Caco-2 (cell line): ENCODE results near the gene UBL7. TPM values are rescaled to one million over a fixed set of nuclear protein-coding genes. Genes with fewer than 3 reads are reported as not detected.

Source experiments
- BruUV-seq: library from RNA; stranded (reverse); fragments of 400-500 nt; replicated peaks from 2 replicates; lab custom pipeline; 2021; lab: Mats Ljungman, UMichigan
- CTCF ChIA-PET: fragments of 300-600 bp; sonication (Branson Sonifier 250); formaldehyde crosslinking; loops from one replicate; lab custom pipeline; 2022; ENCODE audit warnings: antibody characterized with exemption; lab: Charles Lee
- POLR2A ChIA-PET: fragments of 300-600 bp; sonication (Branson Sonifier 250); formaldehyde crosslinking; loops from one replicate; lab custom pipeline; 2022; ENCODE audit warnings: antibody characterized with exemption; lab: Charles Lee
- DNase-seq, 2 experiments: peaks; one replicate each; pipeline versions ENCODE4 v3.0.0 to v3.0.0-alpha.2; 2020 to 2022
- H3K27me3 ChIP-seq: replicated peaks from 2 replicates; pipeline ENCODE4 v1.6.0; 2011; ENCODE audit warnings: low read length; ENCODE audit not compliant: control insufficient read depth, insufficient read depth
- H3K36me3 ChIP-seq: 2 replicates; pipeline ENCODE4 v1.5.1; 2011; ENCODE audit warnings: low read length; ENCODE audit not compliant: control insufficient read depth, insufficient read depth
- H3K4me1 ChIP-seq: fragments of 250-450 bp; sonication (Bioruptor Pico); 2 replicates; pipeline ENCODE4 v1.5.1; 2020; ENCODE audit warnings: mild to moderate bottlenecking
- H3K4me3 ChIP-seq: 2 replicates; pipeline ENCODE4 v1.5.1; 2011; ENCODE audit warnings: low read depth, mild to moderate bottlenecking, control low read depth, low read length
- H3K9me3 ChIP-seq: fragments of 250-450 bp; sonication (Bioruptor Pico); 2 replicates; pipeline ENCODE4 v1.5.1; 2020; ENCODE audit warnings: mild to moderate bottlenecking, moderate library complexity
- H3K27ac Mint-ChIP-seq: one replicate; pipeline ENCODE4 v1.8.0; 2022; ENCODE audit warnings: mixed read lengths; ENCODE audit not compliant: unreplicated experiment
- H3K27me3 Mint-ChIP-seq: one replicate; pipeline ENCODE4 v1.8.0; 2022; ENCODE audit warnings: mixed read lengths; ENCODE audit not compliant: insufficient read depth, unreplicated experiment
- H3K36me3 Mint-ChIP-seq: one replicate; pipeline ENCODE4 v1.8.0; 2022; ENCODE audit warnings: mild to moderate bottlenecking, mixed read lengths; ENCODE audit not compliant: insufficient read depth, unreplicated experiment
- H3K4me1 Mint-ChIP-seq: one replicate; pipeline ENCODE4 v1.8.0; 2022; ENCODE audit warnings: low read depth, mixed read lengths; ENCODE audit not compliant: unreplicated experiment
- H3K4me3 Mint-ChIP-seq: one replicate; pipeline ENCODE4 v1.8.0; 2022; ENCODE audit warnings: mild to moderate bottlenecking, moderate library complexity, mixed read lengths; ENCODE audit not compliant: unreplicated experiment
- H3K9me3 Mint-ChIP-seq: one replicate; pipeline ENCODE4 v1.8.0; 2022; ENCODE audit warnings: mixed read lengths; ENCODE audit not compliant: unreplicated experiment
- intact Hi-C: fragments of 100-400 bp; cut with micrococcal nuclease; formaldehyde crosslinking; loops from one replicate; pipeline ENCODE4 v1.10.0; 2022; ENCODE audit not compliant: unreplicated experiment
- total RNA-seq: library from RNA; stranded (reverse); gene quantifications from 2 replicates; pipeline ENCODE4 v1.2.3, GENCODE V29; 2022
- TF ChIP-seq, protein P1 (sequence below), 2 experiments: fragments of 200-600 bp in 1 of 2; IDR thresholded peaks; 1 replicate in 1 of 2; 2 replicates in 1 of 2; pipeline versions ENCODE4 v1.5.1 to v1.8.0; 2011 to 2022; ENCODE audit warnings: antibody characterized with exemption in 1 of 2, control low read depth in 1 of 2, inconsistent platforms in 1 of 2, low read depth in 1 of 2, low read length in 1 of 2, mild to moderate bottlenecking in 1 of 2, moderate library complexity in 1 of 2; ENCODE audit not compliant: insufficient read depth in 1 of 2, severe bottlenecking in 1 of 2, unreplicated experiment in 1 of 2

Gene UBL7
- total RNA-seq, 1 experiment from 2014 or later: 34.4 TPM

DNA sequence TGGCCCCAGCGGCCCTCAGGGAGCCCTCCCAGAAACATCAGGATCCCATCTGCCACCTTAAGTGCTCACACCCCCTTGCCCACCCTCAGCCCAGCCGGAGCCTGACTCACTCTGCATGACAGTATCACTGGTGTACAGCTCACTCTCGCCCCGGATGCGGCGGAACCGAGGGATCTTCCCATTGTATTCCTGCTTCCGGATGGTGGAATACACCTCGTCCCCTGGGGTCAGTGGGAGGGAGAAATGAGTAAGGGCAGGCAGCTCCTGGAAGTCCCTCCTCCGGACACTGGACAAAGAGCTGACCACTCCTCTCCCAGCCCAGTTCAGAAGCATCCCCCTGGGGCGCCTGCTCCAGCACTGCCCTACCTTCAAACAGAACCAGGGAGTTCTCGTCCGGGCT, 43.7 kb downstream of the UBL7 start:
- H3K9me3 ChIP-seq: no peaks in the 10 kb centered on the region
- no peaks in the 10 kb centered on the region; the same call in 1 of the 2 replicates for H3K36me3 ChIP-seq
- Mint-ChIP-seq H3K36me3 (peaks cover 48% of the 10 kb centered on the region), H3K4me1 (peaks cover 17% of the 10 kb centered on the region), H3K9me3 (no peaks in the 10 kb centered on the region), H3K4me3 (no peak overlapping the region), H3K27me3 (no peaks in the 10 kb centered on the region), H3K27ac (no peak overlapping the region)
- H3K4me3 ChIP-seq: no peak overlapping the region
- intact Hi-C loops: no loop called here
- POLR2A ChIA-PET: no interaction called here
- TF ChIP-seq, protein P1, sequence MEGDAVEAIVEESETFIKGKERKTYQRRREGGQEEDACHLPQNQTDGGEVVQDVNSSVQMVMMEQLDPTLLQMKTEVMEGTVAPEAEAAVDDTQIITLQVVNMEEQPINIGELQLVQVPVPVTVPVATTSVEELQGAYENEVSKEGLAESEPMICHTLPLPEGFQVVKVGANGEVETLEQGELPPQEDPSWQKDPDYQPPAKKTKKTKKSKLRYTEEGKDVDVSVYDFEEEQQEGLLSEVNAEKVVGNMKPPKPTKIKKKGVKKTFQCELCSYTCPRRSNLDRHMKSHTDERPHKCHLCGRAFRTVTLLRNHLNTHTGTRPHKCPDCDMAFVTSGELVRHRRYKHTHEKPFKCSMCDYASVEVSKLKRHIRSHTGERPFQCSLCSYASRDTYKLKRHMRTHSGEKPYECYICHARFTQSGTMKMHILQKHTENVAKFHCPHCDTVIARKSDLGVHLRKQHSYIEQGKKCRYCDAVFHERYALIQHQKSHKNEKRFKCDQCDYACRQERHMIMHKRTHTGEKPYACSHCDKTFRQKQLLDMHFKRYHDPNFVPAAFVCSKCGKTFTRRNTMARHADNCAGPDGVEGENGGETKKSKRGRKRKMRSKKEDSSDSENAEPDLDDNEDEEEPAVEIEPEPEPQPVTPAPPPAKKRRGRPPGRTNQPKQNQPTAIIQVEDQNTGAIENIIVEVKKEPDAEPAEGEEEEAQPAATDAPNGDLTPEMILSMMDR (IDR thresholded peaks at IDR 0.05; ENCODE audit: insufficient read depth in 1 of 2, low read depth in 1 of 2, low read length in 1 of 2, severe bottlenecking in 1 of 2, unreplicated experiment in 1 of 2): no peak
- no peaks in the 10 kb centered on the region for H3K27me3 ChIP-seq
- H3K4me1 ChIP-seq: peaks cover 16% of the 10 kb centered on the region
- DNase-seq: no peak
- CTCF ChIA-PET: interaction anchor here (0.6 kb wide), 1 partner anchor 168 kb away, joined by 3 read pairs; no protein-coding TSS in a partner anchor
- BruUV-seq: no TSS peak

DNA sequence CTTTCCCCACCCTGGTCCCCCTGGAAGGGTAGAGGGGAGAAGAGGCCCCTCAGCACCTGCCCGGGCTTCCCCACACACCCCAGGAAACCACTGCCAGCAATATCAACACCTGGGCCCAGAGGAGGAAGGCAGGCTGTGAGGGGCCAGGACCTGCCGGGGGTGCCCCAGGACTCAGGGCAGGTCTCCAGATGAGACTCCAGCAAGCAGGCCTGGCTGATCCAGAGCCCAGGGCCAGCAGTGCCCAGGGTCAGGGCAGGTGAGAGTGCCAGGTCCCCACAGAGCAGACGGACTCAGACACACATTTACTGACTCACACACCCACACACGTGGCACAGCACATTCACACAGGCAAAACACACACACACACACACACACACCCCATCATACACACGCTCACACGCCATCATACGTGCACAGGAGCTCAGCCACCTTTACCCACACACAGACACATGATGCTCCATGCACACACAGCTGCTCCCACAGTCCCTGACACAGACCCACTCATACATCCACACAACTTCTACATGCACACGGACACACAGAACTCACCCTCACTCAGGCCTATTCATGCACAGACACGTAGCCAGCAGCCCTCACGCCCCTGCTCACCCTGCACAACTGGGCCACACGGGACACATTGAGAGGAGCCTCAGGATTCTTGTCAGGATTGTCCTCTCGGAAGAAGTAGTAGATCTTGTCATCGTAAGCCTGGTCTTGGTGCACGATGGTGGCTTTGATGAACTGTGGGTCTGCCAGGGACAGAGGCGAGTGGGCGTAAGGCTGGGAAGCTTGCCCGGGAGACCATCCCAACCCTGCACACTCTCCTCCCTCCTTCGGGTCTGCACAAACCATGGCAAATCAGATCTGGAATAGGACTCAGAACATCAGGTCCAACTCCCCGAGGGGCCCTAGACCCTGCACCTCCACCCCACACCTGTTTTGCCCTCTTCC, 44.7 kb downstream of the UBL7 start:
- Mint-ChIP-seq H3K4me1 (peaks cover 10% of the 10 kb centered on the region), H3K27ac (no peak overlapping the region), H3K9me3 (no peaks in the 10 kb centered on the region), H3K4me3 (no peak overlapping the region), H3K27me3 (no peaks in the 10 kb centered on the region), H3K36me3 (peaks cover 56% of the 10 kb centered on the region)
- intact Hi-C loops: no loop called here
- TF ChIP-seq, protein P1 (IDR thresholded peaks at IDR 0.05; ENCODE audit: insufficient read depth in 1 of 2, low read depth in 1 of 2, low read length in 1 of 2, severe bottlenecking in 1 of 2, unreplicated experiment in 1 of 2): no peak
- Histone ChIP-seq H3K36me3 (no peaks in the 10 kb centered on the region; the same call in 1 of the 2 replicates), H3K27me3 (no peaks in the 10 kb centered on the region), H3K9me3 (no peaks in the 10 kb centered on the region), H3K4me3 (no peak overlapping the region), H3K4me1 (peaks cover 16% of the 10 kb centered on the region)
- DNase-seq: no peak
- TSS peak; percentile 41 for BruUV-seq
- POLR2A ChIA-PET: no interaction called here
- CTCF ChIA-PET: no interaction called here

DNA sequence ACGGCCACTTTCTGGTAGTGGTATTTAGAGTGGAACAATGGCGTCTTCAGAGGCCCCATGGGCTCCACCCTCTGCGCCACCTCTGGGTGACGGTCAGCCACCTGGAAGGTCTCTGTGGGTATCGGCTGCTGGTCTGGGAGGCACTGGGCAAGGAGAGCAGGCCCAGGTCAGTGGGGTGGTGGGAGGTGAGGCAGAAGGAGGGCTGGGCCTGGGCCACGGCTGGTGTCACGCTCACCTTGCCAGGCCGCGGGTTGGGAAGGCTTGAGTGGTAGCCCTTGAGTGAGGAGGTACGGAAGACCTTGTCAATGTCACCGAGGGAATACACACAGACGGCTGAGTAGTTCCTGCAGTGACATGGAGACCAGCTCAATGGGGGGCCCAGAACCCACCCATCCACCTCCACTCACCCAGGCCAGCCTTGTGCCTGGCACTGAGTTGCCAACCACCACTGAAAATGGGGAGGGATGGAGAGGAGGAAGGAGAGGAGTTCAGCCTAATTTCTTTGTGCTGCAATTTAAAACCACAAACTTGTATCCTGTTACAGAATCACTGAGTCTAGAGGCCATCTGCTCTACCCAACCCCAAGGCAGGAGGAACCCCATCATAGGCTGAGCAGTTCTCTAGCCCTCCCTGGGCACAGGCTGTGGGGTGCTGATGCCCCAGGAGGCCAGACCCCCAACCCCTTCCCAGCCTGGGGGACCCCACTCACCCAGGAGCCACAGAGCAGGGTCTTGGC, 46.2 kb downstream of the UBL7 start:
- no peaks in the 10 kb centered on the region for H3K27me3 Mint-ChIP-seq
- no peaks in the 10 kb centered on the region for H3K9me3 ChIP-seq
- ChIA-PET CTCF (no interaction called here), POLR2A (no interaction called here)
- H3K4me3 Mint-ChIP-seq: no peak overlapping the region
- H3K27me3 ChIP-seq: no peaks in the 10 kb centered on the region
- H3K36me3 Mint-ChIP-seq: peaks cover 64% of the 10 kb centered on the region
- TF ChIP-seq, protein P1 (IDR thresholded peaks at IDR 0.05; ENCODE audit: insufficient read depth in 1 of 2, low read depth in 1 of 2, low read length in 1 of 2, severe bottlenecking in 1 of 2, unreplicated experiment in 1 of 2): no peak
- H3K9me3 Mint-ChIP-seq: no peaks in the 10 kb centered on the region
- peaks cover 4% of the 10 kb centered on the region for H3K4me1 Mint-ChIP-seq
- peaks cover 15% of the 10 kb centered on the region for H3K4me1 ChIP-seq
- no peak for DNase-seq
- H3K36me3 ChIP-seq: no peaks in the 10 kb centered on the region; the same call in none of the 2 replicates
- intact Hi-C loops: no loop called here
- no peak overlapping the region for H3K4me3 ChIP-seq
- no TSS peak for BruUV-seq
- no peak overlapping the region for H3K27ac Mint-ChIP-seq
